K562 (cell line): ENCODE data around the gene SF3A2. TPM values are rescaled to one million over a fixed set of nuclear protein-coding genes. Genes with fewer than 3 reads are reported as not detected.
A peak's percentile ranks its signal among the peaks of the same experiment; 100 is the strongest.

ENCODE experiments used
- ATAC-seq: fragments of 200-7000 bp; cut with Tn5 transposase; 3 replicates; pipeline ENCODE4 v1.9.1; 2020; ENCODE audit warnings: moderate library complexity
- BruUV-seq: library from RNA; stranded (reverse); fragments of 400-500 nt; replicated peaks from 2 replicates; lab custom pipeline; 2021; lab: Mats Ljungman, UMichigan
- CTCF ChIA-PET: fragments of 300-600 bp; formaldehyde crosslinking; extraction: SDS; loops from one replicate; lab custom pipeline; 2021; ENCODE audit warnings: low intra/inter-chr PET ratio; lab: Yijun Ruan, JAX
- POLR2A ChIA-PET: fragments of 300-600, 350-650 bp; sonication (Branson Sonifier 250); formaldehyde crosslinking; extraction: SDS; loops from one replicate; lab custom pipeline; 2021; ENCODE audit warnings: antibody characterized with exemption, inconsistent platforms; lab: Yijun Ruan, JAX
- DNase-seq, 4 experiments: peaks; one replicate each; pipeline versions ENCODE4 v3.0.0 to v3.0.0-alpha.2; 2011 to 2018; ENCODE audit warnings: low spot score in 3 of 4, mixed read lengths in 3 of 4; ENCODE audit errors: extremely low read depth in 1 of 4
- FAIRE-seq: peaks from 2 replicates; lab custom pipeline; 2011; peaks lifted over from hg19 to GRCh38; lab: Jason Lieb, UNC
- H2AFZ ChIP-seq: 2 replicates; pipeline ENCODE4 v1.6.0; 2011; ENCODE audit warnings: low read depth, low read length, control low read depth, inconsistent platforms
- H3K27ac ChIP-seq: fragments of 200-600 bp; 3 replicates; pipeline ENCODE4 v1.8.0; 2011; ENCODE audit warnings: low read depth, mild to moderate bottlenecking, control low read depth, inconsistent platforms, low read length, moderate library complexity, mixed read lengths; ENCODE audit errors: extremely low read depth
- H3K27me3 ChIP-seq, 2 experiments: fragments of 300-600 bp in 1 of 2; 2 replicates in 1 of 2; 3 replicates in 1 of 2; pipeline versions ENCODE4 v1.6.0 to v1.8.0; 2011; ENCODE audit warnings: inconsistent platforms in 2 of 2, low read length in 2 of 2, mild to moderate bottlenecking in 1 of 2, mixed read lengths in 1 of 2, moderate library complexity in 1 of 2; ENCODE audit not compliant: control insufficient read depth in 2 of 2, insufficient read depth in 2 of 2
- H3K36me3 ChIP-seq: fragments of 300-600 bp; 3 replicates; pipeline ENCODE4 v1.8.0; 2011; ENCODE audit warnings: mild to moderate bottlenecking, low read length, inconsistent platforms; ENCODE audit not compliant: control insufficient read depth, insufficient read depth
- H3K4me1 ChIP-seq, 2 experiments: fragments of 200-600 bp in 1 of 2; replicated peaks in 1 of 2; 2 replicates in 1 of 2; 3 replicates in 1 of 2; pipeline versions ENCODE4 v1.5.1 to v1.8.0; 2011; ENCODE audit warnings: inconsistent platforms in 2 of 2, low read length in 2 of 2, mild to moderate bottlenecking in 1 of 2, mixed read lengths in 1 of 2, moderate library complexity in 1 of 2; ENCODE audit not compliant: control insufficient read depth in 2 of 2, insufficient read depth in 2 of 2
- H3K4me2 ChIP-seq: 2 replicates; pipeline ENCODE4 v1.6.1; 2011; ENCODE audit warnings: low read length, control low read depth, inconsistent platforms, mixed read lengths; ENCODE audit not compliant: insufficient read depth
- H3K4me3 ChIP-seq: fragments of 200-600 bp; sonication (generic), shearing (Covaris generic); 2 replicates; pipeline ENCODE4 v1.5.1; 2016; ENCODE audit warnings: control low read depth, inconsistent platforms
- H3K79me2 ChIP-seq: fragments of 200-600 bp; 3 replicates; pipeline ENCODE4 v1.8.0; 2011; ENCODE audit warnings: low read length, inconsistent platforms; ENCODE audit not compliant: control insufficient read depth, insufficient read depth
- H3K9ac ChIP-seq, 2 experiments: 2 replicates each; pipeline versions ENCODE4 v1.6.0 to v1.6.1; 2011; ENCODE audit warnings: low read depth in 2 of 2, low read length in 2 of 2, control low read depth in 1 of 2, inconsistent platforms in 1 of 2, mild to moderate bottlenecking in 1 of 2, mixed read lengths in 1 of 2; ENCODE audit not compliant: insufficient read depth in 1 of 2
- H3K9me1 ChIP-seq: one replicate; pipeline ENCODE4 v1.6.0; 2011; ENCODE audit warnings: inconsistent platforms, mild to moderate bottlenecking, low read length, moderate library complexity; ENCODE audit not compliant: control insufficient read depth, insufficient read depth
- H3K9me3 ChIP-seq: replicated peaks from 2 replicates; pipeline ENCODE4 v1.5.1; 2011; ENCODE audit warnings: low read depth, low read length, inconsistent platforms; ENCODE audit not compliant: control insufficient read depth, insufficient read depth
- H4K20me1 ChIP-seq: replicated peaks from 2 replicates; pipeline ENCODE4 v1.6.1; 2011; ENCODE audit warnings: low read length, inconsistent platforms, mixed read lengths; ENCODE audit not compliant: control insufficient read depth, insufficient read depth
- L3MBTL2 ChIP-seq: fragments of 450-650 bp; IDR thresholded peaks from 2 replicates; pipeline ENCODE4 v1.6.1; 2016; ENCODE audit warnings: mild to moderate bottlenecking, moderate library complexity
- PKNOX1 ChIP-seq: fragments of 450-650 bp; IDR thresholded peaks from 2 replicates; pipeline ENCODE4 v1.6.1; 2016
- POLR2AphosphoS5 ChIP-seq: IDR thresholded peaks from 2 replicates; pipeline ENCODE4 v1.6.1; 2011; ENCODE audit warnings: mild to moderate bottlenecking, low read depth, low read length, moderate library complexity; ENCODE audit not compliant: control insufficient read depth, insufficient read depth
- TRIM25 ChIP-seq: fragments of 450-650 bp; IDR thresholded peaks from 2 replicates; pipeline ENCODE4 v1.7.0; 2016; ENCODE audit warnings: borderline replicate concordance
- WHSC1 ChIP-seq: IDR thresholded peaks from one replicate; pipeline ENCODE4 v1.6.1; 2012; ENCODE audit warnings: low read length, control low read depth, inconsistent platforms
- ZBTB33 ChIP-seq: sonication (generic); formaldehyde crosslinking; IDR thresholded peaks from 2 replicates; pipeline ENCODE4 v1.8.1; 2023; ENCODE audit warnings: mild to moderate bottlenecking, missing genetic modification reagents
- ZFX ChIP-seq: sonication (generic); formaldehyde crosslinking; IDR thresholded peaks from 2 replicates; pipeline ENCODE4 v1.8.0; 2022; ENCODE audit warnings: mild to moderate bottlenecking, missing genetic modification reagents, moderate library complexity
- ZNF668 ChIP-seq: fragments of 250-450 bp; sonication (Bioruptor Pico); IDR thresholded peaks from 2 replicates; pipeline ENCODE4 v1.8.0; 2022; ENCODE audit warnings: mild to moderate bottlenecking, inconsistent platforms
- WGBS: fragments of 100-300 bp; shearing (Covaris generic); methylation state at CpG from one replicate; pipeline ENCODE4 v1.1.6; 2016; ENCODE audit warnings: low coverage, mixed read lengths; ENCODE audit not compliant: insufficient coverage; ENCODE audit errors: missing lambda C conversion rate; 5-methylcytosine and 5-hydroxymethylcytosine counted together
- in situ Hi-C: fragments of 300-500 bp; cut with MboI; formaldehyde crosslinking; loops from 4 replicates; pipeline ENCODE4 v1.15.0; 2018; ENCODE audit warnings: inconsistent platforms, mixed read lengths
- intact Hi-C: fragments of 100-400 bp; cut with micrococcal nuclease; formaldehyde crosslinking; loops from 2 replicates; pipeline ENCODE4 v1.14.2; 2022
- polyA plus RNA-seq, 8 experiments: library from polyadenylated mRNA; depleted of rRNA in 4 of 8; stranded (reverse) in 5 of 8; unstranded in 3 of 8; fragments of >200 nt; fragmentation: Nextera tagmentation in 2 of 8; fragmentation: Illumina TruSeq in 1 of 8; extraction: Ambion mirVana in 2 of 8; extraction: Trizol in 1 of 8; gene quantifications; 2 replicates each; pipeline versions ENCODE4 v1.2.1 to v1.2.3, GENCODE V29; 2011 to 2014; ENCODE audit warnings: inconsistent platforms in 1 of 8, missing spikeins in 1 of 8
- total RNA-seq, 7 experiments: library from RNA; depleted of rRNA in 6 of 7; stranded (reverse); fragments of >200 nt in 6 of 7; fragmentation: Illumina TruSeq in 2 of 7; extraction: Trizol in 2 of 7; gene quantifications; 2 replicates each; pipeline versions ENCODE4 v1.2.1 to v1.2.3, GENCODE V29; 2011 to 2021; ENCODE audit warnings: low replicate concordance in 1 of 7

The SF3A2 gene
- total and polyA plus RNA-seq, 9 of the 15 experiments (the other 6 are each of a cell fraction or from before 2014, with no cell fraction given), result 0.17 to 194 (median 22.8) TPM

GRCh38 chr19:2212861-2213711, 23.5 kb upstream of the SF3A2 start:
- Histone ChIP-seq H3K4me2 (no peak overlapping the region), H3K9ac (no peak overlapping the region; a peak in 1 of 4 replicates), H3K9me1 (no peaks in the 10 kb centered on the region), H3K36me3 (peaks cover 99% of the 10 kb centered on the region; the same call in 2 of the 3 replicates), H3K27me3 (no peaks in the 10 kb centered on the region), H3K27ac (no peak overlapping the region), H3K9me3 (no peaks in the 10 kb centered on the region), H3K79me2 (no peaks in the 10 kb centered on the region)
- 95% methylated on average over 17 of the region's 21 CpGs for WGBS
- BruUV-seq, result no TSS peak
- POLR2A ChIA-PET, result interaction anchor here (0.8 to 1.2 kb wide), 3 partner anchors 9 to 22 kb away, joined by 3 to 8 read pairs (median 3); no protein-coding TSS in a partner anchor
- ATAC-seq (no peak), FAIRE-seq (no peak), DNase-seq (no peak)
- in situ Hi-C loops (no loop called here), intact Hi-C loops (no loop called here)
- TF ChIP-seq ZNF668 (CRISPR knock-in tag) (no peak), L3MBTL2 (no peak), ZFX (peak; percentile 4; the same call in 1 of the 2 replicates)
- TF ChIP-seq, all 486 proteins: peak for 1
- CTCF ChIA-PET, result no interaction called here
- Histone ChIP-seq H3K4me3 (no peak overlapping the region), H3K4me1 (peaks cover 0 to 49% of the 10 kb centered on the region in 2 experiments; a peak in 3 of 5 replicates), H4K20me1 (0 out of 2 replicates have a peak, but pooled peaks cover 9% of the 10 kb centered on the region), H2AFZ (no peak overlapping the region)

GRCh38 chr19:2213799-2214198, 22.8 kb upstream of the SF3A2 start:
- Histone ChIP-seq H3K27me3 (no peaks in the 10 kb centered on the region), H3K4me3 (no peak overlapping the region), H3K79me2 (no peaks in the 10 kb centered on the region), H4K20me1 (0 out of 2 replicates have a peak, but pooled peaks cover 9% of the 10 kb centered on the region), H3K27ac (no peak overlapping the region), H3K9ac (peak overlapping the region in 1 of 2 experiments; percentile 64; a peak in 1 of 4 replicates), H3K9me1 (no peaks in the 10 kb centered on the region), H3K9me3 (no peaks in the 10 kb centered on the region), H2AFZ (no peak overlapping the region), H3K36me3 (peaks cover 95% of the 10 kb centered on the region; the same call in 2 of the 3 replicates), H3K4me1 (peaks cover 0 to 43% of the 10 kb centered on the region in 2 experiments; a peak in 3 of 5 replicates), H3K4me2 (no peak overlapping the region)
- BruUV-seq, result no TSS peak
- ChIA-PET CTCF (no interaction called here), POLR2A (interaction anchor here (0.8 to 1.2 kb wide), 2 partner anchors 16 to 21 kb away, joined by 3 to 8 read pairs; no protein-coding TSS in a partner anchor)
- intact Hi-C loops, result no loop called here
- no peak for DNase-seq
- no peak for ATAC-seq
- 94% methylated on average over 5 of the region's 26 CpGs for WGBS
- no peak for FAIRE-seq
- TF ChIP-seq ZFX (peak; percentile 6; the same call in 1 of the 2 replicates), POLR2AphosphoS5 (peak; percentile 14; the same call in 1 of the 2 replicates), WHSC1 (no peak), TRIM25 (no peak), PKNOX1 (no peak), ZBTB33 (CRISPR knock-in tag) (peak; percentile 78)
- in situ Hi-C loops, result no loop called here
